Measurements from ENCODE around the gene SNTA1.
"Not testable (repeated sequence)": the region's sequence is repeated elsewhere in the genome, so short reads cannot be mapped to it uniquely, and the experiment has no call there.

The SNTA1 gene

DNA sequence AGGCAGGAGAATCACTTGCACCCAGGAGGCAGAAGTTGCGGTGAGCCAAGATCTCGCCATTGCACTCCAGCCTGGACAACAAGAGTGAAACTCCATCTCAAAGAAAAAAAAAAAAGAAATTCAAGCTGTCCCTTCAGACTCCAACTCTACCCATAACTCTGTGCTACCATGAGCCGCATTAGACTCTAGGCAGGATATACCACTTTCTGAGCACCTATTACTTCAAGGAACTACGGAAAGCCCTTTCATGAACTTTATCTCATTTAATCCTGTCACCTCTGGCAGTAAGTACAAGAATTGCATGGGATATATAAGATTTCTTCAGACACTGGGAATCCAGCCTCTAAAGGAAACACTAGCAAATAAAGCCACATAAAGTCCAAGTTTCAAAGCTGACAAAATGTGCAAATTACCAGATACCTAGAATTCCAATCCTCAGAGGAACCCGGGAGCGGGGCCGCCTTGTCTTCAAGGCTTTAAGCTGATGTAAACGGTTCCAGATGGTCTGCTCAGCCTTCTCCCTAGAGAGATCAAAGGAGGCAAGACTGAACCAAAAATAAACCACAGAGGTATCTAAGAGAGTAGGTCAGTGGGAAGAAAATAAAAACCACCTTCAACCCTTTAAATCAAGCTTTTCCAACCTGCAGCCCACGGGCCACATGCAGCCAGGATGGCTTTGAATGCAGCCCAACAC, 51.7 kb downstream of the SNTA1 start:
- DNase-seq = peak; percentile 65 to 80

DNA sequence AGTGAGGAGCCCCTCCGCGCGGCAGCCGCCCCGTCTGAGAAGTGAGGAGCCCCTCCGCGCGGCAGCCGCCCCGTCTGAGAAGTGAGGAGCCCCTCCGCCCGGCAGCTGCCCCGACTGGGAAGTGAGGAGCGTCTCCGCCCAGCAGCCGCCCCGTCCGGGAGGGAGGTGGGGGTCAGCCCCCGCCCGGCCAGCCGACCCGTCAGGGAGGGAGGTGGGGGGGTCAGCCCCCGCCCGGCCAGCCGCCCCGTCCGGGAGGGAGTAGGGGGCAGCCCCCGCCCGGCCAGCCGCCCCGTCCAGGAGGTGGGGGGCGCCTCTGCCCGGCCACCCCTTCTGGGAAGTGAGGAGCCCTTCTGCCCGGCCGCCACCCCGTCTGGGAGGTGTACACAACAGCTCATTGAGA, 54.2 kb downstream of the SNTA1 start:
- not testable (repeated sequence) for DNase-seq

DNA sequence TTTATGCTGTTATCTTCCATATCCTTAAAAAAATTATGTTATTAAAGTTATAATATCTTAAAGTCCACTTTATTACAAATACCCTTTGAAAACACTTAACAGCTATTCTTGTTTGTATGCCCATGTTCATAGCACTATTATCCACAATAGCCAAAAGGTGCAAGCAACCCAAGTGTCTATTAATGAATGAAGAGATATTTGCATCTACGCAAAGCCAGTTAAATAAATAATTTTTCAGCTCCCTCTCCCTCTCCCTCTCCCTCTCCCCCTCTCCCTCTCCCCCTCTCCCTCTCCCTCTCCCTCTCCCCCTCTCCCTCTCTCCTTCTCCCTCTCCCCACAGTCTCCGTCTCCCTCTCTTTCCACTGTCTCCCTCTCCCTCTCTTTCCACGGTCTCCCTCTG, 55.3 kb downstream of the SNTA1 start:
- no peak for DNase-seq

DNA sequence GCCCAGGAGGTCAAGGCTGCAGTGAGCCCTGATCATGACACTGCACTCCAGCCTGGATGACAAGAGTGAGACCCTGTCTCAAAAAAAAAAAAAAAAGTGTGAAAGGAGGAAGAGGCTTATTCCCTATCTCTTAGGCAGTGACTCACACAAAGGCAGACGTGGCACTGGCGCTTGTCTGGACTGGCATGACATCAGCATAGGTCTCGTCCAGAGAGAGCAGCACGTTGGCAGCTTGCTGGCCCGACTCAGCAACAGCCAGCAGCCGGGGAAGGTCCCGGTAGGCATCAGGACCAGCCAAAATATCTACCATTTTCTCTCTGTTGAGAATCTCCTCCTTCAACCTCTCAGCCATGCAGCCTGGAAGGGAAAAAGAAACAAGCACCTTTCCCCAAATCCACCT, 56.4 kb downstream of the SNTA1 start:
- DNase-seq = no peak

DNA sequence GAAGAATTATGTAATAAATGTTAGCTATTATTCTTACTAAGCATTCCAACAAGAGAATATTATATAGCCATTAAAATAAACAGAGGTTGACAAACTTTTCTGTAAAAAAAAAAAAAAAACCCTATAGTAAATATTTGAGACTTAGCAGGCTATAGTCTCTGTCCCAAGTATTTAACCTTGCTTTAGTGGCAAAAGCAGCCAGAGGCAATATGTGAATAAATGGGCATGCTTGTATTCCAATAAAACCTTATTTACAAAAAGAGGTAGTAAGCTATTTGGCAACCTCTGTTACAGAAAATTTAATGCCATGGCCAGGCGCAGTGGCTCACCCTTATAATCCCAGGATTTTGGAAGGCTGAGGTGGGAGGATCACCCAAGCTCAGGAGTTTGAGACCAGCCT, 56.9 kb downstream of the SNTA1 start:
- DNase-seq = no peak

DNA sequence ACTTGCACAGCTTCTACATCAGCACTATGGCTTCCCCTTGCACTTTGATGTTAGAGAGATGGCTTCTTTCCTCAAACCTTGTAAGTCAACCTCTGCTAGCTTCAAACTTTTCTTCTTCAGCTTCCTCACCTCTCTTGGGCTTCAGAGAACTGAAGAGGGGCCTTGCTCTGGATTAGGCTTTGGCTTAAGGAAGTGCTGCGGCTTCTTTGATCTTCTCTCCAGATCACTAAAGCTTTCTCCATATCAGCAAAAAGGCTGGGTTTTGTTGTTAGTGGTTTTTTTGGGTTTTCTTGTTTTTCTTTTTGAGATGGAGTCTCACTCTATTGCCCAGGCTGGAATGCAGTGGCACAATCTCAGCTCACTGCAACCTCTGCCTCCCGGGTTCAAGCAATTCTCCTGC, 66.2 kb downstream of the SNTA1 start:
- no peak for DNase-seq

DNA sequence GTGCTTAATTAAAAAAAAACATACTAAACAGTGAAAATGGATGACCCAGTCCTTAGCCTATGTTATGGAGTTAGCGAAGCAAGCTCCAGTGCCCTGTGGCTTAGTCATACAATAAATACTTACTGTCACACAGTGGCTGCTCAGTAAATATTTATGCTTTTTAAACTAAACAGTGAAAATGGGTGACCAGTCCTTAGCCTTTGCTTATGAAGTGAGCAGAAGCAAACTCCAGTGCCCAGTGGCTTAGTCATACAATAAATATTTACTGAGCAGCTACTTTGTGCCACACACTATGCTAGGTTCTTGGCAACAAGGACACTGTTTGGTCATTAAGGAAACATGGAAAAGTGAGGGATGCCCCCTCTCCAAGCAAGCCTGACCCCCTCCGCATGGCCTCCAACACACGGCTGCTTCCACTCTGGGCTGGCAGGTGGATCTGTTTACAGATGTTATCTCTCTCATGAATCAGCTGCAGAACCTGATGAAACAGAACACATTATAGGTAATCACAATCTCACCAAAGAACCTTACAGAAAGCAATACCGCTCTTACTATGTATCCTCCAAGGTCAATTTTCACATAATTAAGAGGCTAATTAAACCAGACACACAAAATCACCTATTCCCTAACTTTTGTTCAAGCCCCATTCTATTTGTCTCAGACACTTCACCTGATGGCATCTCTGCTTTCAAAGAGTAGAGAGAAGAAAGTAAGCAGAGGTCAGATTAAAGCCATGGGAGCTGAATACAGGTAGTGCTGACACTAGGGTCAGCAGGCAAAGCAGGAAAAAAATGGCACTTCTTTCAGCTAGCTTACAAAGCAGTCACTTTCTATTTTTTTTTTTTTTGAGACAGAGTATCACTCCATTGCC, 69.6 kb downstream of the SNTA1 start:
- no peak for DNase-seq

DNA sequence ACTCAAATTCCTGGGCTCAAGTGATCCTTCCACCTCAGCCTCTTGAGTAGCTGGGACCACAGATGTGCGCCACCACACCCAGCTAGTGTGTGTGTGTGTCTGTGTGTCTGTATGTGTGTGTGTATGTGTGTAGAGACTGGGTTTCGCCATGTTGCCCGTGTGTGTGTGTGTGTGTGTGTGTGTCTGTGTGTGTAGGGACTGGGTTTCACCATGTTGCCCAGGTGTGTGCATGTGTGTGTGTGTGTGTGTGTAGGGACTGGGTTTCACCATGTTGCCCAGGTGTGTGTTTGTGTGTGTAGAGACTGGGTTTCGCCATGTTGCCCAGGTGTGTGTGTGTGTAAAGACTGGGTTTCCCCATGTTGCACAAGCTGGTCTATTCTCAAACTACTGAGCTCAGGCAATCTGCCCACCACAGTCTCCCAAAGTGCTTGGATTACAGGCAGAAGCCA, 70.5 kb downstream of the SNTA1 start:
- DNase-seq = no peak

DNA sequence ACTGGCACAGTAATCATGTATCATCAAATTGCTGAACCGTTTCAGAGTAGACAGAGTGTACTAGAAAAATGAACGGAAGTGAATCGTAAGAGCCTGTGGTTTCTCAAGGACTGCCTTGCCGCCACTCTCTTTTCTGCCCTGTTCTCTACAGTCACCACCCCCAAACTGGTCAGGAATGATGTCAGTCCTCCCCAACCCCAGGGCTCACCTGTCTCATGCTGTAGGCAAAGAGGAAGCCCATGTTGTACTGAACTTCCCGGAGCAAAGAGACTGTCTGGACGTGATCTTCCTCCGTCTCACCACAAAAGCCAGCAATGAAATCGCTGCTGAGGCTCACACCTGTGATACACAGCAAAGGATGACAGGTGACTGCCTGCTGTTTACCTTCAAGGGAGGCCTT, 73.3 kb downstream of the SNTA1 start:
- DNase-seq = no peak

DNA sequence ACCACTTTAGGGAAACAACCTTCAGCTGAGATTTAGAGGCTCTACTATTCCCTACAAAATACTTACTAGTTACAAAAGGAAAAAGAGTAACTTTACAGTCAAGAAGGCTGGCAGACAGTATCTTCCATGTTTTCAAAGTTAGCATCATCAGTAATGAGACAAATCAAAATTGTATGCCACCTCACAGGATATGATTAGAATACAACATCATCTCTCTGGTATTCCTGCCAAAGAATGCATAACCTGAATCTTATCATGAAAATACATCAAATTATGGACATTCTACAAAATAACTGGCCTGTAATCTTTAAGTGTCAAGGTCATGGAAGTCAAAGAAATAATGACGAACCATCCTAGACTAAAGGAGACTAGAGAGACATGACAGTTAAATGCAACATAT, 80.7 kb downstream of the SNTA1 start:
- DNase-seq = no peak

DNA sequence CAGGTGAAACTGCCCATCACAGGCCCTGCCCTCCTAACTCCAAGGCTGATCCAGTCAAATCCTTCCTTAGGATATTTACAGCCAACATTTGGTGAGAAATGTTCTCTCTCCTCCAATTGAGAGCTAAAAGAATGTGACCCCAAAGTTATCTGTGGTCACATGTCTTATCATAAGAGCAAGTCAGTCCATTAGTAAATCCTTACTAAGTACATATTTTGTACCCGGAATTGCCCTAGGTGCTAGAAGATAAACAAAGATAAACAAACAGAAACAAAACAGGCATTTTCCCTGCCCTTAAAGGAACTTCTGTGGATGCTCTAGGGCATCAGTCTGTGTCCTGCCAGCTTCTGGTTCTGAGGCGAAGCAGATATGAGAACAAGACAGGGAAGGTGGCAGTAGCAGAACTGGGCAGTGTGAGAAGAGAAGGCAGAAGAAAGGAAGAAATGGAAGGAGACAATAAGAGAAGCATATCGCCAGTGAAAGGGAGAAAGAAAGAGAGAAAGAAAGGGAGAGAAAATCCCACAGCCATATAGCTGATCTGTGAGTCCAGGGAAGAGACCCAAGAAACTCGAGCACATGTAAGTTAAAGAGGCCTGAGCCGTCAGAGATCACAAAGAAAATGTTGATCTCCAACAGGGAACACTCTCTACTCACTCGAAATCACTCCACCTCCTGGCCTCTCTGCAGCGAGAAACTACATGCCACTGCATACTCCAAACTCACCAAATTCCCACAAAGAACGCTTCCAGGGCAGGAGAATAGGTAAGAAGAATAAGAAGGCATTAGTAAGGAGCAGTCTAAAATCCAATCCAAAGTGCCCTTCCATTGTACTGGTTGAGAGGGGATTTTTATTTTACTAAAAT, 83.9 kb downstream of the SNTA1 start:
- no peak for DNase-seq

Measured in NCI-H524 (cell line).